Mucosa of rectum (tissue), 2 donors: ENCODE results near the gene HIF1AN.

ENCODE experiments used
- H3K27ac ChIP-seq, 2 donors: one replicate each; pipeline ENCODE4 v1.7.0; 2013; ENCODE audit warnings: inconsistent platforms in 2 of 2, low read depth in 2 of 2, low read length in 2 of 2
- H3K27me3 ChIP-seq, 2 donors: one replicate each; pipeline ENCODE4 v1.7.0; 2013; ENCODE audit warnings: low read length in 2 of 2; ENCODE audit not compliant: control insufficient read depth in 2 of 2, insufficient read depth in 2 of 2
- H3K36me3 ChIP-seq, 2 donors: one replicate each; pipeline ENCODE4 v1.7.0; 2013; ENCODE audit warnings: low read length in 2 of 2; ENCODE audit not compliant: control insufficient read depth in 2 of 2, insufficient read depth in 2 of 2
- H3K4me1 ChIP-seq, 2 donors: one replicate each; pipeline ENCODE4 v1.7.0; 2013; ENCODE audit warnings: low read length in 2 of 2, mild to moderate bottlenecking in 1 of 2; ENCODE audit not compliant: control insufficient read depth in 2 of 2, insufficient read depth in 2 of 2
- H3K4me3 ChIP-seq, 2 donors: one replicate each; pipeline ENCODE4 v1.7.0; 2013; ENCODE audit warnings: low read length in 2 of 2
- H3K9ac ChIP-seq, 2 donors: one replicate each; pipeline ENCODE4 v1.7.0; 2013; ENCODE audit warnings: low read length in 2 of 2, low read depth in 1 of 2, mild to moderate bottlenecking in 1 of 2
- H3K9me3 ChIP-seq, 2 donors: one replicate each; pipeline ENCODE4 v1.7.0; 2013; ENCODE audit warnings: low read length in 2 of 2; ENCODE audit not compliant: control insufficient read depth in 2 of 2
- donor health status: healthy.
- donor health status: Normal muscosa, but diverticular disease.

The HIF1AN gene

DNA sequence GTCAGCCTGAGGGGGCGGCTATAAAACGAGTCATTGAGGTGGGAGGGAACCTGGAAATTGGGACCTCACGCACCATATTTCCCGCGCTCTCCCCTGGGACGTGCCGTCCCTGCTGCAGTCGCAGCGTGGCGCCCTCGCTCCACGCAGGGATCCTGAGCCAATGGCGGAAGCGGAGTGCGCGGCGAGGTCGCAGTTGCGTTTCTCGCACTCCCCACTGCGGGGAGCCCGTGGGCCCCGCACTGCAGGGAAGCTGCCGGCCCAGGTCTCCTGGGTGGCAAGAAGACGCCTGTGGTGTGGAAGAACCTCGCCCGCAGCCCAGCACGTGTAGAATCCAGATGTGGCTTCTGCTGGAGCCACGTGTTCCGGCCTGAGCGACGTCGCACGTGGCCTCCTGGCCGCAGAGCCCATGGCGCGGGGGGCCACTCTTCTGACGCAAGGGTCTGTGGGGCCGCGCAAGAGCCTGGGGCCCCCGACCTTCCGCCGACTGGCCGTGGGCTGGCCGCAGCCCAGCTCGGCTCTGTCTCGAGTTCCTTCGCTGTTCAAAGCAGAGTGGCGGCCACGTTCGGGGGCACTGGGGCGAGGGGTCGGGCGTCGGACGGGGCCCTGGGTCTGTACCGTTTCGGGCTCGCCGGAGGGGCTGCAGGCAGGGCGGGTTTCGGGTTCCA lies 26.4 kb downstream of the HIF1AN start:
- Histone ChIP-seq H3K27me3 (peaks cover 13 to 28% of the 10 kb centered on the region in 2 donors), H3K4me1 (peaks cover 0 to 3% of the 10 kb centered on the region in 2 donors), H3K9me3 (no peaks in the 10 kb centered on the region), H3K4me3 (no peak overlapping the region), H3K27ac (no peak overlapping the region), H3K36me3 (no peaks in the 10 kb centered on the region), H3K9ac (no peak overlapping the region)

GRCh38 chr10:100565206-100565985 lies 29.7 kb downstream of the HIF1AN start:
- Histone ChIP-seq H3K27ac (no peak overlapping the region), H3K4me3 (no peak overlapping the region), H3K4me1 (peaks cover 0 to 3% of the 10 kb centered on the region in 2 donors), H3K9ac (no peak overlapping the region), H3K27me3 (peaks cover 30 to 53% of the 10 kb centered on the region in 2 donors), H3K9me3 (no peaks in the 10 kb centered on the region), H3K36me3 (no peaks in the 10 kb centered on the region)

DNA sequence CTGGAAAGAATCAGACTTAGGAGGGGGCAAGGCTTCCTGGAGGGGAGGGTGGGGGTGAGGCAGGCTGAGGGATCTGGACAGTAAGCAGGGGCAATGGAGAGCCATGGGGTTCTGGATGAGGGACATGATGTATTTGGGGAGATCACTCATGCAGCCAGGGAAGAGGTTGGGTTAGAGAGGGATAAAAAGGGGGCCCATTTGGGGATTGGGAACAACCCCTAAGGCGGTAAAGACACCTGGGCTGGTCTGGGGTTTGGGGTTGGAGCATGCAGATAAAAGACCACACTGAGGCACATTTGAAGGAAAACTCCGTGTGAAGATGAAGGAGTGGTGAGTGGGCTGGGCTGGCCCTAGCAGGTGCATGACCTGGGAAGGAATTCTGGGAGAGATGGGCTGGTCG lies 30.8 kb downstream of the HIF1AN start:
- Histone ChIP-seq H3K9me3 (no peaks in the 10 kb centered on the region), H3K4me1 (peaks cover 0 to 3% of the 10 kb centered on the region in 2 donors), H3K4me3 (no peak overlapping the region), H3K27ac (no peak overlapping the region), H3K36me3 (no peaks in the 10 kb centered on the region), H3K27me3 (peaks cover 32 to 61% of the 10 kb centered on the region in 2 donors), H3K9ac (no peak overlapping the region)

GRCh38 chr10:100567249-100567648 lies 31.5 kb downstream of the HIF1AN start:
- Histone ChIP-seq H3K36me3 (no peaks in the 10 kb centered on the region), H3K27ac (no peak overlapping the region), H3K9me3 (no peaks in the 10 kb centered on the region), H3K9ac (no peak overlapping the region), H3K4me3 (no peak overlapping the region), H3K4me1 (no peaks in the 10 kb centered on the region), H3K27me3 (peaks cover 35 to 60% of the 10 kb centered on the region in 2 donors)

DNA sequence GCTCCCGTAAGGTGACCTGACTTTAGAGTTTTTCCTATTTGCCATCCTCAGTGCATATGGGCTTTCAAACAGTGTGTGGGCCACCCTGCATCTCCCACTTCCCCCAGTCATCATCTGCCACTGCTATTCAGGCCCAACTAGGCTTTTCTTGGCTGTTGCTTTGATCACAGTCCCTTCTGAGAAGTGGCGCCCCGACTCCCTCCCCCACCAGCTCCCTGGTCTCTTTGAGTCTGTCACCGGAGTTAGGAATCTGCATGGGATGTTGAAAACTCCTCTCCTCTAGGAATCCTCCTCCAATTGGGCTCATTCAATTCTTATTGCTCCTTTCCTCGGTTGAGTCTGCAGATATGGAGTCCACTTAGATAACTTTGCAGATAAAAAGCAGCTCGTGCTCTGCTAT lies 32.1 kb downstream of the HIF1AN start:
- no peaks in the 10 kb centered on the region for H3K4me1 ChIP-seq
- H3K4me3 ChIP-seq: no peak overlapping the region
- H3K9ac ChIP-seq: no peak overlapping the region
- no peak overlapping the region for H3K27ac ChIP-seq
- peaks cover 35 to 60% of the 10 kb centered on the region in 2 donors for H3K27me3 ChIP-seq
- no peaks in the 10 kb centered on the region for H3K9me3 ChIP-seq
- no peaks in the 10 kb centered on the region for H3K36me3 ChIP-seq

- H3K27ac ChIP-seq: no peak overlapping the region
- H3K27me3 ChIP-seq: peaks cover 33 to 63% of the 10 kb centered on the region in 2 donors
- no peak overlapping the region for H3K4me3 ChIP-seq
- no peaks in the 10 kb centered on the region for H3K4me1 ChIP-seq
- H3K9me3 ChIP-seq: no peaks in the 10 kb centered on the region
- H3K36me3 ChIP-seq: no peaks in the 10 kb centered on the region
- H3K9ac ChIP-seq: no peak overlapping the region
These were observed 33.2 kb downstream of the HIF1AN start for GRCh38 chr10:100568912-100569311.

GRCh38 chr10:100569687-100570481 lies 34.1 kb downstream of the HIF1AN start:
- H3K4me1 ChIP-seq: no peaks in the 10 kb centered on the region
- H3K9me3 ChIP-seq: no peaks in the 10 kb centered on the region
- H3K27ac ChIP-seq: no peak overlapping the region
- no peaks in the 10 kb centered on the region for H3K36me3 ChIP-seq
- H3K4me3 ChIP-seq: peak overlapping the region in 1 of 2 donors; percentile 33
- peaks cover 32 to 59% of the 10 kb centered on the region in 2 donors for H3K27me3 ChIP-seq
- H3K9ac ChIP-seq: no peak overlapping the region

DNA sequence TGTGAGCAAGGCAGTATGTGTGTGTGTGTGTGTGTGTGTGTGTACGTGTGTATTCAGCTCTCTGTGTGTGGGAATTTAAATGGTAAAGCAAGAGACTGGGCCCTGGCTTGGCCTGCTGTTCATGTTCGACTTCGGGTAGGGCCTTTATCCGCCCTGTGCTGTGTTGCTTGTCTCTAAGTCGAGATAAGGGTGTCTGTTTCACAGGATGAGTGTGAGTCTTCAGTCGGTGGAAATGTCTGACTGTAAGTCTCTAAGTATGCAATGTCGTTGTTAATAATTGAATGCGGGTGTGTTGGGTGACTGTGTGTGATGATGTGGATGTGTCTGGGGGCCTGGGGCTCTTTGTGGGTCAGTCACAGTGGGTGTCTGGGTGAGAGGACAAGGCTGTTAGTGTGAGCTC lies 34.8 kb downstream of the HIF1AN start:
- no peaks in the 10 kb centered on the region for H3K4me1 ChIP-seq

GRCh38 chr10:100571084-100571856 lies 35.5 kb downstream of the HIF1AN start:
- Histone ChIP-seq H3K4me1 (no peaks in the 10 kb centered on the region), H3K27me3 (peaks cover 22 to 49% of the 10 kb centered on the region in 2 donors), H3K36me3 (no peaks in the 10 kb centered on the region), H3K4me3 (no peak overlapping the region), H3K27ac (no peak overlapping the region), H3K9ac (no peak overlapping the region), H3K9me3 (no peaks in the 10 kb centered on the region)

More for the DNA sequence above, 34.8 kb downstream of the HIF1AN start:
- Histone ChIP-seq H3K9me3 (no peaks in the 10 kb centered on the region), H3K4me3 (peak overlapping the region in 1 of 2 donors; percentile 33), H3K27me3 (peaks cover 26 to 54% of the 10 kb centered on the region in 2 donors), H3K9ac (no peak overlapping the region), H3K36me3 (no peaks in the 10 kb centered on the region), H3K27ac (no peak overlapping the region)
